Measurements from ENCODE around the gene ADH5.
"Not testable (repeated sequence)": the region's sequence is repeated elsewhere in the genome, so short reads cannot be mapped to it uniquely, and the experiment has no call there.

The ADH5 gene

GRCh38 chr4:99047710-99048109 lies 40.9 kb downstream of the ADH5 start:
- no peak overlapping the region for H3K27ac ChIP-seq
- H3K4me3 ChIP-seq: no peak overlapping the region

GRCh38 chr4:99043346-99043745 lies 45.2 kb downstream of the ADH5 start:
- peak overlapping the region in 6 of 21 experiments; percentile 3 to 64 (median 42) for H3K27ac ChIP-seq

GRCh38 chr4:99038213-99038612 lies 50.4 kb downstream of the ADH5 start:
- Histone ChIP-seq H3K27ac (no peak overlapping the region), H3K4me3 (no peak overlapping the region)

More at GRCh38 chr4:99043346-99043745, 45.2 kb downstream of the ADH5 start:
- H3K4me3 ChIP-seq: no peak overlapping the region

- Histone ChIP-seq H3K27ac (no peak overlapping the region), H3K4me3 (no peak overlapping the region)
Observed at GRCh38 chr4:99033956-99034355, 54.6 kb downstream of the ADH5 start.

GRCh38 chr4:99029852-99030251 lies 58.7 kb downstream of the ADH5 start:
- no peak overlapping the region for H3K27ac ChIP-seq

GRCh38 chr4:99029018-99029735 lies 59.4 kb downstream of the ADH5 start:
- H3K27ac ChIP-seq: no peak overlapping the region
- H3K4me3 ChIP-seq: no peak overlapping the region

More at GRCh38 chr4:99029852-99030251, 58.7 kb downstream of the ADH5 start:
- H3K4me3 ChIP-seq: no peak overlapping the region

- no peak overlapping the region for H3K27ac ChIP-seq
- no peak overlapping the region for H3K4me3 ChIP-seq
Observed at GRCh38 chr4:99028187-99028586, 60.4 kb downstream of the ADH5 start.

- Histone ChIP-seq H3K27ac (no peak overlapping the region), H3K4me3 (no peak overlapping the region)
Observed at GRCh38 chr4:99027304-99027703, 61.3 kb downstream of the ADH5 start.

- H3K4me3 ChIP-seq: no peak overlapping the region
- H3K27ac ChIP-seq: no peak overlapping the region
Observed at GRCh38 chr4:99025506-99025905, 63.1 kb downstream of the ADH5 start.

GRCh38 chr4:99024481-99025275 lies 63.9 kb downstream of the ADH5 start:
- H3K4me3 ChIP-seq: no peak overlapping the region
- H3K27ac ChIP-seq: peak overlapping the region in 1 of 21 experiments; percentile 20

- not testable (repeated sequence) for H3K27ac ChIP-seq, H3K4me3 ChIP-seq
Observed at GRCh38 chr4:99023800-99024251, 64.8 kb downstream of the ADH5 start.

- no peak overlapping the region for H3K4me3 ChIP-seq
- H3K27ac ChIP-seq: no peak overlapping the region
Observed at GRCh38 chr4:99022566-99022965, 66.0 kb downstream of the ADH5 start.

- Histone ChIP-seq H3K27ac (no peak overlapping the region), H3K4me3 (no peak overlapping the region)
Observed at GRCh38 chr4:99021386-99021785, 67.2 kb downstream of the ADH5 start.
